Esophagus mucosa (tissue), 1 donor: ENCODE results near the gene TBL2. TPM values are rescaled to one million over a fixed set of nuclear protein-coding genes. Genes with fewer than 3 reads are reported as not detected.
"Not testable (repeated sequence)": the region's sequence is repeated elsewhere in the genome, so short reads cannot be mapped to it uniquely, and the experiment has no call there.

Source experiments
- ATAC-seq: fragments of 200-7000 bp; cut with Tn5 transposase; one replicate; pipeline ENCODE4 v1.9.1; 2020
- total RNA-seq: library from RNA; stranded (reverse); gene quantifications from one replicate; pipeline ENCODE4 v1.2.4, GENCODE V29; 2023
- donor health status: DM: yes; HTN: yes; CAD: no.

The TBL2 gene
- total RNA-seq, 1 donor from 2014 or later, result 19.2 TPM

- no peak for ATAC-seq
Measured at GRCh38 chr7:73567846-73568685, 10.3 kb downstream of the TBL2 start.

DNA sequence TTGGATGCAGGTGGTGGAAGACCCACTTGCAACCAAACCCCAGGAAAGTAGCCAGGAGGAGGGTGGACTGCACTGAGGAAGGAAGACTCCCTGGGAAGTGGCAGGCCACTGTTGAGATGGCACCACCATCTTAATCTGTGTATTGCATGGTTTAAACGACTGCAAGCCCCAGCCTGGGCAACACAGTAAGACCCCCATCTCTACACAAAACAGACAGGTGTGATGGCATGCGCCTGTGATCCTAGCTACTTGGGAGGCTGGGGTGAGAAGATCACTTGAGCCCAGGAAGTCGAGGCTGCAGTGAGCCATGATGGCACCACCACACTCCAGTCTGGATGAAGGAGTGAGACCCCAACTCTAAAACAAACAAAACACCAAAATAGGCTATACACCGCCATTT is 11.2 kb downstream of the TBL2 start:
- ATAC-seq, result no peak

DNA sequence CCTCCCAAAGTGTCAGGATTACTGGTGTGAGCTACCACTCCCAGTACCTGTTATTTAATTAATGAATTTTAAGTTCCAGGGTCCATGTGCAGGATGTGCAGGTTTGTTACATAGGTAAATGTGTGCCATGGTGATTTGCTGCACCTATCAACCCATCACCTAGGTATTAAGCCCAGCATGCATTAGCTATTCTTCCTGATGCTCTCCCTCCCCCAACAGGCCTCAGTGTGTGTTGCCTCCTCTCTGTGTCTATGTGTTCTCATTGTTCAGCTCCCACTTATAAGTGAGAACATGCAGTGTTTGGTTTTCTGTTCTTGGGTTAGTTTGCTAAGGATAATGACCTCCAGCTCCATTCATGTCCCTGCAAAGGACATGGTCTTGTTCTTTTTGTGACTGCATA is 11.9 kb downstream of the TBL2 start:
- not testable (repeated sequence) for ATAC-seq

DNA sequence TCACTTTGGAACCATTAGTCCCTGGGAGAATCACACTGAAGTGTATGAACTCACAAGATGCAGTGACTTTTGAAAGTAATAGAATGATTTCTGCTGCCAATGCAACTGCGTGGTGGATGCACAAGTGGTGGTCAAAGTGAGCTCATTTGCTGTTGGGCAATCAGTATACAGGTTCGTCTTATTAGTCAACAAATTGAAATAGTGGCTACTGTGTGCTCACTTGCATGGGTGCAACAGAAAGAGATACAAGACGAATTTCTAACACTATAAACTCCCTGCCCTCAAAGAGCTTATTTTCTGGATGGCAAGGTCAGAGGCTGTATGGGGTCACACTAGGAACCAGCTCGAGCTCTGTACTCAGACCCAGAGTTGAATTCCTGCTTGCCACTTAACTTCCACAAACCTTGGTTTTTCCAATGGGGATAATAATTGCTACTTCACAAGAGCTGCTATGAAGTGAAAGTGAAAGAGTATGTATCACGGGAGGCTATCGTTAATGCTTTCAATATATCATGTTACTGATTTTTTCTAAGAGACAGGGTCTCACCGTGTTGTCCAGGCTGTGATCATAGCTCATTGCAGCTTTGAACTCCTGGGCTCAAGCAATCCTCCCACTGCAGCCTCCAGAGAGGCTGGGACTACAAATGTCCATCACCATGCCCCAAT is 12.6 kb downstream of the TBL2 start:
- ATAC-seq, result no peak

GRCh38 chr7:73560109-73560835 is 18.1 kb downstream of the TBL2 start:
- ATAC-seq, result no peak

- peak; percentile 63 for ATAC-seq
Measured at GRCh38 chr7:73557397-73558257, 20.8 kb downstream of the TBL2 start, which contains the start of gene BCL7B. Gene BCL7B, minus strand, starts transcription at chr7:73557690. Its CDS starts 112 bp downstream, at chr7:73557578.

GRCh38 chr7:73557108-73557396 is 21.3 kb downstream of the TBL2 start:
- peak; percentile 98 for ATAC-seq

DNA sequence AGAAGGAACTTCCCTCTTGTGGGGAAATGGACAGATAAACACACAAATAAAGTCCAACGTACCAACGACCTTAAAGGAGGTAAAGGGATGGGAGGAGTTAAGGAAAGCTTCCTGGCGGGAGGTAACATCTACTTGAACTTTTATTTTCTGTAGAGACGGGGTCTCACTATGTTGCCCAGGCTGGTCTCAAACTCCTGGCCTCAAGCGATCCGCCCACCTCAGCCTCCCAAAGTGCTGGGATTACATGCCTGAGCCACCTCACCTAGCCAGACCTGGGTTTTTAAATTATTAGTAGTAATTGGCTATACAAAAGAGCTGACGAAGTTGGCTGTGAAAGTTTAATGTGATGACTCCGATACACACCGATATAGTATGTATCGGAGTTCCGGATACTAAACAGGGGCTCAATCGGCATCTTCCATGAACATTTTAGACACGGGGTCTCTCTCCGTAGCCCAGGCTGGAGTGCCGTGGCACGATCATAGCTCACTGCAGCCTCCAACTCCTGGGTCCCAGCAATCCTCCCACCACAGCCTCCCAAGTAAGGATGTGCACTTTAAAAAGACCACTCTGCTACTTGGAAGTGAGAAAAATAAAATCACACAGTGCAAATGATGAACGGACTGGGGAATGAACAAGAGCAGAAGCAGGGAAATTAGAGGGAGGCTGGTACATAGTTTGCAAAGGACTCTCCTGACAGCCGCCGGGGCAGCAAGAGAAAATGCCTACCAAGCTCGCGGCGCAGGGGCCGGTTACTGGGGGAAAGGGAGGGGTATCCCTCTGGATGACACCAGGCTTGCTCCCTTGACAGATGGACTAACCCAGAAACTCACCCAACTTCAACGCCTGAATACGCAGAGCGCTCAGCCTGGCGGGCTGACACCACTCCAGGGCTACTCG is 21.9 kb downstream of the TBL2 start:
- no peak for ATAC-seq

DNA sequence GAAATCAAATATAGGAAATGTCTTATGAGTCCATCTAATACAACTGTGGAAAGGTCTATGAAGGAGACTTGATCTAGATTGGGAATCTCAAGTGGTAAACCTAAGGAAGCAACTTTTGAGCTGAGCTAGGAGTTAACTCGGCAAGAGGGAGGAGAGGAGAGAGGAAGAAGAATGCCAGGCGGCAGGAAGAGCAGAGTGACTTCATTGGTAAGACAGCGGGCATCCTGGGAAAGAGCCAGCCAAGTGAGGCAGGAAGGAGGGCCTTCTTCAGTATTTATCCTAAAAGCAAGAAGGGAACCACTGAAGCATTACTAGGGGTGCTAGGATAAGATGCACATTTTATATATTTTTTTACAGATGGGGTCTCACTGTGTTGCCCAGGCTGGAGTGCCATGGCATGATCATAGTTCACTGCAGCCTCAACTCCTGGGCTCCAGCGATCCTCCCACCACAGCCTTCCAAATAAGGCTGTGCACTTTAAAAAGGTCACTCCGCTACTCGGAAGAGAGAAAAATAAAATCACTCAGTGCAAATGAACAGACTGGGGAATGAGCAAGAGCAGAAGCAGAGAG is 22.9 kb downstream of the TBL2 start:
- no peak for ATAC-seq

GRCh38 chr7:73550093-73550492 is 28.3 kb downstream of the TBL2 start:
- not testable (repeated sequence) for ATAC-seq

- ATAC-seq, result no peak
Measured at GRCh38 chr7:73549176-73549575, 29.2 kb downstream of the TBL2 start.

- peak; percentile 57 for ATAC-seq
Measured at GRCh38 chr7:73547841-73548240, 30.5 kb downstream of the TBL2 start.

- no peak for ATAC-seq
Measured at GRCh38 chr7:73544678-73545077, 33.7 kb downstream of the TBL2 start.

GRCh38 chr7:73541722-73542121 is 36.7 kb downstream of the TBL2 start:
- no peak for ATAC-seq

GRCh38 chr7:73539709-73540108 is 38.7 kb downstream of the TBL2 start:
- ATAC-seq, result no peak

DNA sequence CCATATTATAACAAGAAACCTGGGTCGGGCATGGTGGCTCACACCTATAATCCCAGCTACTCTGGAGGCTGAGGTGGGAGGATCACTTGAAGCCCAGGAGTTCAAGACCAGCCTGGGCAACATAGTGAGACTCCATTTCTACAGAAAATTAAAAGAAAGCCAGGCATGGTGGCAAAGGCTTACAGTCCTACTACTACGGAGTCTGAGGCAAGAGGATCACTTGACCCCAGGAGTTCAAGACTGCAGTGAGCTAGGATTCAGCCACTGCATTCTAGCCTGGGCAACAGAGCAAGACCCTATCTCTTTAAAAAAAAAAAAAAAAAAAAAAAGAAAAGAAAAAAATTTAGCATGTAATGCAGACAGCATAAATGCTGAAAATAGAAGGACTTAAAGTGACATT is 39.9 kb downstream of the TBL2 start:
- ATAC-seq, result not testable (repeated sequence)

- no peak for ATAC-seq
Measured at GRCh38 chr7:73537051-73537450, 41.3 kb downstream of the TBL2 start.

- ATAC-seq, result no peak
Measured at GRCh38 chr7:73536479-73536878, 41.9 kb downstream of the TBL2 start.

DNA sequence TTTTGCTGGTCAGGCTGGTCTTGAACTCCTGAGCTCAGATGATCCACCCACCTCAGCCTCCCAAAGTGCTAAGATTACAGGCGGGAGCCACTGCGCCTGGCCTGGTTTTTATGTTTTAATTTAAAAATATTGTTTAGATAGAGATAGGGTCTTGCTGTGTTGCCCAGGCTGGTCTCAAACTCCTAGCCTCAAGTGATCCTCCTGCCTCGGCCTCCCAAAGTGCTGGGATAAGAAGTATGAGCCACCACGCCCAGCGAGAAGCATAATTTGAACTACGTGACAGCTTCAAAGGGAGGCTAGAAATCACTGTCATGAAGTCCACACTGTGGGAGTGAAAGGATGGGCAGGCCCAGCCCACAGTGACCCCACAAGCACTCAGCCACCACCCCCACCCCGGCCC is 42.5 kb downstream of the TBL2 start:
- ATAC-seq, result not testable (repeated sequence)

DNA sequence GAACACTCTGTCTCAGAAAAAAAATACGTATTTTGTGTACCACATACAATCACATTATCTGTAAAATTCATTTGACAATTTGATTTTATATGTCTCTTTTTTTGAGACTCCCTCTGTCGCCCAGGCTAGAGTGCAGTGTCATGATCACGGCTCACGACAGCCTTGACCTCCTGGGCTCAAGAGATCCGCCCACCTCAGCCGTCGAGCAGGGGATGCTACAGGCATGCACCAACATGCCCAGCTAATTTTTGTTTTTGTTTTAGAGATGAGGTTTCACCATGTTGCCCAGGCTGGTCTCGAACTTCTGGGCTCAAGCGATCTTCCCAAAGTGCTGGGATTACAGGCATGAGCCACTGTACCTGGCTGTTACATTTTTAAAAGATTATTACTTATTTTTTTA is 44.6 kb downstream of the TBL2 start:
- no peak for ATAC-seq

DNA sequence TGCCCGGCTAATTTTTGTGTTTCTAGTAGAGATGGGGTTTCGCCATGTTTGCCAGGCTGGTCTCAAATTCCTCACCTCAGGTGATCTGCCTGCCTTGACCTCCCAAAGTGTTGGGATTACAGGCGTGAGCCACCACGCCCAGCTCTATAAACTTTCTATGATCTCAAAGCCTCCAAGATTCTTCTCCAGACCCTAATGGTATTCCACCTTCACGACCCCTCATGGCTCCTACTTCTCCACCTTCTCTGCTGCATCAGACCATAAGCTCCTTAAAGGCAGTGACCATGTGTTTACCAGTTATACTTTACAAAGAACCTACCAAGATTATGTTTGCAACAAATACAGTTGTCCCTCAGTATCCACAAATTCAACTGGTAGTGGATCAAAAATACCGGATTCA is 46.2 kb downstream of the TBL2 start:
- ATAC-seq, result no peak
